MV-4-11 (cell line): ENCODE data around the gene FKTN.

ENCODE experiments used
- DNase-seq: peaks from one replicate; lab custom pipeline; 2025; lab: John Stamatoyannopoulos, UW

Gene FKTN

GRCh38 chr9:105678781-105679180, 120.8 kb downstream of the FKTN start:
- DNase-seq: no peak

- DNase-seq: no peak
These were observed 121.5 kb downstream of the FKTN start for GRCh38 chr9:105679257-105680022.

GRCh38 chr9:105681313-105681712, 123.4 kb downstream of the FKTN start:
- no peak for DNase-seq

GRCh38 chr9:105681724-105682123, 123.8 kb downstream of the FKTN start:
- no peak for DNase-seq

- no peak for DNase-seq
These were observed 125.9 kb downstream of the FKTN start for GRCh38 chr9:105683688-105684275.

- no peak for DNase-seq
These were observed 129.0 kb downstream of the FKTN start for GRCh38 chr9:105686936-105687335.
